AG09319 (cell line): ENCODE measurements around the gene SGIP1.
"Not testable (repeated sequence)": the region's sequence is repeated elsewhere in the genome, so short reads cannot be mapped to it uniquely, and the experiment has no call there.

ENCODE experiments used
- DNase-seq: peaks from one replicate; pipeline ENCODE4 v3.0.0-alpha.2; 2010; ENCODE audit warnings: low read depth; ENCODE audit errors: extremely low read depth
- CTCF ChIP-seq: IDR thresholded peaks from 2 replicates; pipeline ENCODE4 v1.5.1; 2011; ENCODE audit warnings: low read depth, mild to moderate bottlenecking, inconsistent platforms, low read length, moderate library complexity

Gene SGIP1

GRCh38 chr1:66788231-66788939 lies 254.4 kb downstream of the SGIP1 start:
- no peak for TF ChIP-seq CTCF
- no peak for DNase-seq

GRCh38 chr1:66791621-66792610 lies 258.0 kb downstream of the SGIP1 start:
- no peak for TF ChIP-seq CTCF
- no peak for DNase-seq

GRCh38 chr1:66795839-66796238 lies 261.9 kb downstream of the SGIP1 start:
- not testable (repeated sequence) for DNase-seq
